Panc1 (cell line): ENCODE measurements around the gene WNT1.

Source experiments
- POLR2AphosphoS5 ChIP-seq: IDR thresholded peaks from 2 replicates; pipeline ENCODE4 v1.6.1; 2012; ENCODE audit warnings: mild to moderate bottlenecking, low read depth, low read length, moderate library complexity
- SIN3A ChIP-seq: IDR thresholded peaks from 2 replicates; pipeline ENCODE4 v1.6.1; 2012; ENCODE audit warnings: low read depth, mild to moderate bottlenecking, low read length, moderate library complexity, borderline replicate concordance; ENCODE audit not compliant: insufficient read depth
- TCF7L2 ChIP-seq: IDR thresholded peaks from 2 replicates; pipeline ENCODE4 v1.6.1; 2011; ENCODE audit warnings: mild to moderate bottlenecking, low read depth, low read length, inconsistent platforms
- TF ChIP-seq, protein P1 (sequence below): fragments of 450-650 bp; IDR thresholded peaks from 2 replicates; pipeline ENCODE4 v1.5.1; 2017; ENCODE audit warnings: mild to moderate bottlenecking
- TF ChIP-seq, protein P2 (sequence below), 2 experiments: IDR thresholded peaks; 2 replicates each; pipeline ENCODE4 v1.6.1; 2011 to 2012; ENCODE audit warnings: low read depth in 2 of 2, control low read depth in 1 of 2, low read length in 1 of 2, mild to moderate bottlenecking in 1 of 2, moderate library complexity in 1 of 2; ENCODE audit not compliant: insufficient read depth in 1 of 2

DNA sequence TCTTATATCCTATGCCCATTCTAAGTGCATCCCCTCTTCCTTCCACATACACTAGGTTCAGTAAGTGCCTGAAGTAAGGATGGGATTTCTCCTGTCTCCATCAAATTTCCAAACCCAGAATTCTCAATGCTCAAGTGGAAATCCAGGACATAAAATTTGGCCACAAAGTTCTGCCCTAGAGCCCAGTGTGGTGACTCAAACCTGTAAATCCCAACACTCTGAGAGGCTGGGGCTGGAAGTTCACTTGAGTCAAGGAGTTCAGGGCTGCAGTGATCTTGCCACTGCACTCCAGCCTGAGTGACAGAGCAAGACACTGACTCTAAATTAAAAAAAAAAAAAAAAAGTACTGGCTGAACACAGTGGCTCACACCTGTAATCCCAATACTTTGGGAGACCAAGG is 16.3 kb upstream of the WNT1 start:
- TF ChIP-seq, protein P1, sequence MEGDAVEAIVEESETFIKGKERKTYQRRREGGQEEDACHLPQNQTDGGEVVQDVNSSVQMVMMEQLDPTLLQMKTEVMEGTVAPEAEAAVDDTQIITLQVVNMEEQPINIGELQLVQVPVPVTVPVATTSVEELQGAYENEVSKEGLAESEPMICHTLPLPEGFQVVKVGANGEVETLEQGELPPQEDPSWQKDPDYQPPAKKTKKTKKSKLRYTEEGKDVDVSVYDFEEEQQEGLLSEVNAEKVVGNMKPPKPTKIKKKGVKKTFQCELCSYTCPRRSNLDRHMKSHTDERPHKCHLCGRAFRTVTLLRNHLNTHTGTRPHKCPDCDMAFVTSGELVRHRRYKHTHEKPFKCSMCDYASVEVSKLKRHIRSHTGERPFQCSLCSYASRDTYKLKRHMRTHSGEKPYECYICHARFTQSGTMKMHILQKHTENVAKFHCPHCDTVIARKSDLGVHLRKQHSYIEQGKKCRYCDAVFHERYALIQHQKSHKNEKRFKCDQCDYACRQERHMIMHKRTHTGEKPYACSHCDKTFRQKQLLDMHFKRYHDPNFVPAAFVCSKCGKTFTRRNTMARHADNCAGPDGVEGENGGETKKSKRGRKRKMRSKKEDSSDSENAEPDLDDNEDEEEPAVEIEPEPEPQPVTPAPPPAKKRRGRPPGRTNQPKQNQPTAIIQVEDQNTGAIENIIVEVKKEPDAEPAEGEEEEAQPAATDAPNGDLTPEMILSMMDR, result no peak
- TF ChIP-seq, protein P2, sequence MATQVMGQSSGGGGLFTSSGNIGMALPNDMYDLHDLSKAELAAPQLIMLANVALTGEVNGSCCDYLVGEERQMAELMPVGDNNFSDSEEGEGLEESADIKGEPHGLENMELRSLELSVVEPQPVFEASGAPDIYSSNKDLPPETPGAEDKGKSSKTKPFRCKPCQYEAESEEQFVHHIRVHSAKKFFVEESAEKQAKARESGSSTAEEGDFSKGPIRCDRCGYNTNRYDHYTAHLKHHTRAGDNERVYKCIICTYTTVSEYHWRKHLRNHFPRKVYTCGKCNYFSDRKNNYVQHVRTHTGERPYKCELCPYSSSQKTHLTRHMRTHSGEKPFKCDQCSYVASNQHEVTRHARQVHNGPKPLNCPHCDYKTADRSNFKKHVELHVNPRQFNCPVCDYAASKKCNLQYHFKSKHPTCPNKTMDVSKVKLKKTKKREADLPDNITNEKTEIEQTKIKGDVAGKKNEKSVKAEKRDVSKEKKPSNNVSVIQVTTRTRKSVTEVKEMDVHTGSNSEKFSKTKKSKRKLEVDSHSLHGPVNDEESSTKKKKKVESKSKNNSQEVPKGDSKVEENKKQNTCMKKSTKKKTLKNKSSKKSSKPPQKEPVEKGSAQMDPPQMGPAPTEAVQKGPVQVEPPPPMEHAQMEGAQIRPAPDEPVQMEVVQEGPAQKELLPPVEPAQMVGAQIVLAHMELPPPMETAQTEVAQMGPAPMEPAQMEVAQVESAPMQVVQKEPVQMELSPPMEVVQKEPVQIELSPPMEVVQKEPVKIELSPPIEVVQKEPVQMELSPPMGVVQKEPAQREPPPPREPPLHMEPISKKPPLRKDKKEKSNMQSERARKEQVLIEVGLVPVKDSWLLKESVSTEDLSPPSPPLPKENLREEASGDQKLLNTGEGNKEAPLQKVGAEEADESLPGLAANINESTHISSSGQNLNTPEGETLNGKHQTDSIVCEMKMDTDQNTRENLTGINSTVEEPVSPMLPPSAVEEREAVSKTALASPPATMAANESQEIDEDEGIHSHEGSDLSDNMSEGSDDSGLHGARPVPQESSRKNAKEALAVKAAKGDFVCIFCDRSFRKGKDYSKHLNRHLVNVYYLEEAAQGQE (IDR thresholded peaks at IDR 0.05; ENCODE audit: insufficient read depth in 1 of 2, low read depth in 2 of 2, low read length in 1 of 2), result no peak
- no peak for TF ChIP-seq POLR2AphosphoS5
- no peak for TF ChIP-seq TCF7L2
- no peak for TF ChIP-seq SIN3A
